Neuronal stem cell (in vitro differentiated cells): Measurements from ENCODE around the gene REPS1.

Source experiments
- DNase-seq: peaks from one replicate; pipeline ENCODE4 v3.0.0-alpha.2; 2013; ENCODE audit warnings: low spot score
- H2AFZ ChIP-seq: one replicate; pipeline ENCODE4 v1.6.1; 2013; ENCODE audit warnings: mild to moderate bottlenecking, low read length, inconsistent platforms
- H2AK5ac ChIP-seq: 2 replicates; pipeline ENCODE4 v1.6.1; 2013; ENCODE audit warnings: low read depth, mild to moderate bottlenecking, inconsistent platforms, low read length, moderate library complexity, mixed read lengths
- H2BK120ac ChIP-seq: 2 replicates; pipeline ENCODE4 v1.6.1; 2013; ENCODE audit warnings: low read depth, mild to moderate bottlenecking, inconsistent platforms, low read length, moderate library complexity, mixed read lengths
- H2BK12ac ChIP-seq: one replicate; pipeline ENCODE4 v1.6.1; 2013; ENCODE audit warnings: low read length, inconsistent platforms
- H2BK15ac ChIP-seq: 2 replicates; pipeline ENCODE4 v1.6.1; 2013; ENCODE audit warnings: mild to moderate bottlenecking, low read length, inconsistent platforms, mixed read lengths
- H2BK5ac ChIP-seq: one replicate; pipeline ENCODE4 v1.6.1; 2013; ENCODE audit warnings: inconsistent platforms, mild to moderate bottlenecking, low read length, moderate library complexity
- H3K14ac ChIP-seq: one replicate; pipeline ENCODE4 v1.6.1; 2013; ENCODE audit warnings: low read length, inconsistent platforms
- H3K18ac ChIP-seq: 2 replicates; pipeline ENCODE4 v1.6.1; 2013; ENCODE audit warnings: low read length, inconsistent platforms
- H3K23ac ChIP-seq: 2 replicates; pipeline ENCODE4 v1.6.1; 2013; ENCODE audit warnings: low read depth, mild to moderate bottlenecking, mixed read lengths, low read length, inconsistent platforms; ENCODE audit not compliant: poor library complexity
- H3K27ac ChIP-seq: replicated peaks from 3 replicates; pipeline ENCODE4 v1.5.1; 2013; ENCODE audit warnings: low read length, inconsistent platforms
- H3K27me3 ChIP-seq, 3 experiments: 2 replicates each; pipeline ENCODE4 v1.6.1; 2013; ENCODE audit warnings: low read length in 3 of 3, mild to moderate bottlenecking in 2 of 3, inconsistent platforms in 1 of 3, low read depth in 1 of 3, mixed read lengths in 1 of 3, moderate library complexity in 1 of 3; ENCODE audit not compliant: control insufficient read depth in 3 of 3, insufficient read depth in 3 of 3
- H3K36me3 ChIP-seq, 2 donors: replicated peaks in 1 of 2; 2 replicates each; pipeline ENCODE4 v1.6.1; 2013; ENCODE audit warnings: low read length in 2 of 2; ENCODE audit not compliant: control insufficient read depth in 2 of 2, insufficient read depth in 2 of 2
- H3K4ac ChIP-seq: 2 replicates; pipeline ENCODE4 v1.6.1; 2013; ENCODE audit warnings: inconsistent platforms, mild to moderate bottlenecking, low read length, moderate library complexity
- H3K4me1 ChIP-seq, 2 donors: 1 replicate in 1 of 2; 2 replicates in 1 of 2; pipeline ENCODE4 v1.6.1; 2013; ENCODE audit warnings: low read length in 2 of 2, low read depth in 1 of 2; ENCODE audit not compliant: control insufficient read depth in 2 of 2, insufficient read depth in 1 of 2
- H3K4me2 ChIP-seq: one replicate; pipeline ENCODE4 v1.6.1; 2013; ENCODE audit warnings: mild to moderate bottlenecking, low read length, inconsistent platforms; ENCODE audit not compliant: insufficient read depth, poor library complexity, severe bottlenecking
- H3K4me3 ChIP-seq, 2 donors: 2 replicates each; pipeline ENCODE4 v1.5.1; 2013; ENCODE audit warnings: low read length in 2 of 2, mild to moderate bottlenecking in 2 of 2, inconsistent platforms in 1 of 2, moderate library complexity in 1 of 2
- H3K79me1 ChIP-seq: one replicate; pipeline ENCODE4 v1.6.1; 2013; ENCODE audit warnings: low read depth, mild to moderate bottlenecking, inconsistent platforms, low read length, moderate library complexity
- H3K9ac ChIP-seq: one replicate; pipeline ENCODE4 v1.6.1; 2013; ENCODE audit warnings: mild to moderate bottlenecking, low read depth, low read length, inconsistent platforms; ENCODE audit not compliant: poor library complexity
- H3K9me3 ChIP-seq, 2 donors: replicated peaks in 1 of 2; 2 replicates each; pipeline versions ENCODE3 to v1.6.1; 2013; ENCODE audit warnings: low read length in 2 of 2, mild to moderate bottlenecking in 2 of 2, inconsistent platforms in 1 of 2, low read depth in 1 of 2, mixed read lengths in 1 of 2, moderate library complexity in 1 of 2; ENCODE audit not compliant: control insufficient read depth in 2 of 2, insufficient read depth in 1 of 2
- H4K8ac ChIP-seq: one replicate; pipeline ENCODE4 v1.6.1; 2013; ENCODE audit warnings: low read depth, mild to moderate bottlenecking, inconsistent platforms, low read length, moderate library complexity
- H4K91ac ChIP-seq: one replicate; pipeline ENCODE4 v1.6.1; 2013; ENCODE audit warnings: low read length, low read depth, mild to moderate bottlenecking, inconsistent platforms; ENCODE audit not compliant: poor library complexity
- WGBS, 2 donors: extraction: QIAGEN DNeasy Blood & Tissue Kit; methylation state at CpG; one replicate each; pipeline ENCODE4 v1.1.7; 2013; ENCODE audit warnings: missing lambda C conversion rate in 2 of 2, mixed read lengths in 1 of 2; ENCODE audit not compliant: insufficient read length in 2 of 2, insufficient replicate concordance in 1 of 2; ENCODE audit errors: extremely low coverage in 2 of 2; 5-methylcytosine and 5-hydroxymethylcytosine counted together

The REPS1 gene

DNA sequence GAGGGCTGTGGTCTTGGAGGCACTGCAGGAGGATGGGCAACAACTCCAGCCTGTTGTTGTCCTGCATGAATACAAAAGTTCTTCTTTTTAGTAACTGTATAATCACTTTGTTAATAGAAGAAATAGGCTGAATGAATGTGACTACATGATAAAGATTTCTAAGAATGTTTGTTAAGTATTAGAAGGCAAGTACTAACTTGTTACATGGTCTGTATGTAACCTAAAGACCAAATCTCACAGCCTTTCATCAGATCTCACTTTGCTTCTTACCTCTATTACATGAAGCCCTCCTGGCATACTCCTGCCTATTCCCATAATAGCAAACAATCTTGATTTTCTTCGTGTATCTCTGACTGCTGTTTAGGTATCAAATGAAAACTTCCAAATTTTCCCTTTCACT, 73.4 kb downstream of the REPS1 start:
- no peak overlapping the region for H4K8ac ChIP-seq
- H3K4me1 ChIP-seq: no peaks in the 10 kb centered on the region
- DNase-seq: no peak
- no peak overlapping the region for H3K4me3 ChIP-seq
- no peaks in the 10 kb centered on the region for H3K27me3 ChIP-seq
- peaks cover 21 to 96% of the 10 kb centered on the region in 2 donors for H3K36me3 ChIP-seq
- H2BK5ac ChIP-seq: no peak overlapping the region
- H2BK120ac ChIP-seq: no peak overlapping the region
- H3K27ac ChIP-seq: no peak overlapping the region
- H3K79me1 ChIP-seq: no peaks in the 10 kb centered on the region
- no peak overlapping the region for H2AFZ ChIP-seq
- no peaks in the 10 kb centered on the region for H3K9me3 ChIP-seq
- no peak overlapping the region for H4K91ac ChIP-seq
- no peak overlapping the region for H3K9ac ChIP-seq
- H2BK12ac ChIP-seq: no peak overlapping the region
- no peak overlapping the region for H3K14ac ChIP-seq
- H3K4ac ChIP-seq: no peak overlapping the region
- H3K4me2 ChIP-seq: no peak overlapping the region
- no peak overlapping the region for H3K23ac ChIP-seq
- no peak overlapping the region for H2AK5ac ChIP-seq
- H2BK15ac ChIP-seq: no peak overlapping the region
- H3K18ac ChIP-seq: no peak overlapping the region
- WGBS, 2 donors: no CpG with 5 or more reads among the region's 1 CpG

DNA sequence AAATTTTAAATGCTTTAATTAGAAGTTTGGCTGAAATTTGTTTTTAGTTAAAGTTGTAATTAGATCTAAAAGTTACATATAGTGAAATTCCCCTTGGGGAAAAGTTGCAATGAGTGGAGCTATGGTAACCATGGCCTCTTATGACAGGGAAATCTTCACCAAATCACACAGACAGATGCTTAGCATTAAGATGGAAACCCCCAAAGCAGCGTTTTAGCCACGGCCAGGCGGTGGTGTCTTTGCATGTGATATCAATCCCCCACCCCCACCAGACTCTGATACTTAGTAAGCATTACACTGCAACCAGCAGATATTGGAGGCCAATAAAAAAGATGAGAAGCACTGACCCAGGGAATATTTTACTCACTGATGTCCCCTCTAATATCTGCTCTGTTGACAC, 75.7 kb downstream of the REPS1 start:
- Histone ChIP-seq H3K36me3 (peaks cover 20 to 97% of the 10 kb centered on the region in 2 donors), H2BK5ac (no peak overlapping the region), H2AK5ac (no peak overlapping the region)

DNA sequence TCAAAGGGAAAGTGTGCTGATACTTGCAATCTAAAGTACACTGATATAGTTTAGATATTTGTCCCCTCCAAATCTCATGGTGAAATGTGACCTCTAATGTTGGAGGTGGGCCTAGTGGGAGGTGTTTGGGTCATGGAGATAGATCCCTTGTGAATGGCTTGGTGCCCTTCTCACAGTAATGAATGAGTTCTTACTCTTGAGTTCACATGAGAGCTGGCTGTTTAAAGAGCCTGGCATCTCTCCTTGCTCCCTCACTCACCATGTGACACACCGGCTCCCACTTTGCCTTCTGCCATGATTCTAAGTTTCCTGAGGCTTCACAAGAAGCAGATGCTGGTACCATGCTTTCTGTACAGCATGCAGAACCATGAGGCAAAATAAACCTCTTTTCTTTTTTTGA, 78.1 kb downstream of the REPS1 start:
- no peak overlapping the region for H3K4me3 ChIP-seq
- no peak overlapping the region for H4K91ac ChIP-seq
- no peak overlapping the region for H2AK5ac ChIP-seq
- H2BK15ac ChIP-seq: no peak overlapping the region
- H3K4me1 ChIP-seq: no peaks in the 10 kb centered on the region
- no peak overlapping the region for H2BK5ac ChIP-seq
- H3K79me1 ChIP-seq: no peaks in the 10 kb centered on the region
- H3K27ac ChIP-seq: no peak overlapping the region
- H4K8ac ChIP-seq: no peak overlapping the region
- WGBS, 2 donors: no CpG with 5 or more reads among the region's 1 CpG
- no peak overlapping the region for H3K23ac ChIP-seq
- no peaks in the 10 kb centered on the region for H3K27me3 ChIP-seq
- DNase-seq: no peak
- H2BK12ac ChIP-seq: no peak overlapping the region
- H3K18ac ChIP-seq: no peak overlapping the region
- no peaks in the 10 kb centered on the region for H3K9me3 ChIP-seq
- no peak overlapping the region for H3K9ac ChIP-seq
- no peak overlapping the region for H2AFZ ChIP-seq
- H3K4me2 ChIP-seq: no peak overlapping the region
- no peak overlapping the region for H3K4ac ChIP-seq
- H3K36me3 ChIP-seq: peaks cover 17 to 97% of the 10 kb centered on the region in 2 donors
- H3K14ac ChIP-seq: no peak overlapping the region
- H2BK120ac ChIP-seq: no peak overlapping the region

More for the DNA sequence above, 75.7 kb downstream of the REPS1 start:
- Histone ChIP-seq H4K91ac (no peak overlapping the region), H3K4me3 (no peak overlapping the region), H2BK120ac (no peak overlapping the region), H3K18ac (no peak overlapping the region), H4K8ac (no peak overlapping the region), H3K4ac (no peak overlapping the region), H3K9ac (no peak overlapping the region), H3K79me1 (no peaks in the 10 kb centered on the region), H3K27ac (no peak overlapping the region), H3K23ac (no peak overlapping the region), H3K4me1 (no peaks in the 10 kb centered on the region), H2AFZ (no peak overlapping the region), H2BK12ac (no peak overlapping the region), H3K4me2 (no peak overlapping the region), H3K14ac (no peak overlapping the region), H3K9me3 (no peaks in the 10 kb centered on the region), H3K27me3 (no peaks in the 10 kb centered on the region), H2BK15ac (no peak overlapping the region)
- no CpG with 5 or more reads among the region's 3 CpGs for WGBS, 2 donors
- DNase-seq: no peak

DNA sequence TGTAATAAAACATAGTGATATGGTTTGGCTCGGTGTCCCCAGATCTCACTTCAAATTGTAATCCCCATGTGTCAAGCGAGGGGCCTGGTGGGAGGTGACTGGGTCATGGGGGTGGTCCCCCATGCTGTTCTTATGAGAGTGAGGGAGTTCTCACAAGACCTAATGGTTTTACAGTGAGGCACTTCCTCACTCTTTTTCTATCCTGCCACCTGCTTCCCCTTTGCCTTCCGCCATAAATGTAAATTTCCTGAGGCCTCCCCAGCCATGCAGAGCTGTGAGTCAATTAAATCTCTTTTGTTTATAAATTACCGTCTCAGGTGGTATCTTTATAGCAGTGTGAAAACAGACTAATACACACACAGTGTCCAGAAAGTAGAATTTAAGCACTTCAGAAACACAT, 78.5 kb downstream of the REPS1 start:
- H3K4me1 ChIP-seq: no peaks in the 10 kb centered on the region
- H2BK12ac ChIP-seq: no peak overlapping the region
- H3K4me3 ChIP-seq: no peak overlapping the region
- no CpG with 5 or more reads among the region's 4 CpGs for WGBS, 2 donors
- no peak for DNase-seq
- H3K14ac ChIP-seq: no peak overlapping the region
- no peak overlapping the region for H3K4me2 ChIP-seq
- H3K36me3 ChIP-seq: peaks cover 18 to 97% of the 10 kb centered on the region in 2 donors
- no peak overlapping the region for H4K91ac ChIP-seq
- H3K79me1 ChIP-seq: no peaks in the 10 kb centered on the region
- no peak overlapping the region for H3K23ac ChIP-seq
- H3K27ac ChIP-seq: no peak overlapping the region
- H3K4ac ChIP-seq: no peak overlapping the region
- H3K27me3 ChIP-seq: no peaks in the 10 kb centered on the region
- no peak overlapping the region for H3K18ac ChIP-seq
- no peak overlapping the region for H2AK5ac ChIP-seq
- H2BK120ac ChIP-seq: no peak overlapping the region
- no peak overlapping the region for H4K8ac ChIP-seq
- H3K9me3 ChIP-seq: no peaks in the 10 kb centered on the region
- H2AFZ ChIP-seq: no peak overlapping the region
- no peak overlapping the region for H2BK15ac ChIP-seq
- no peak overlapping the region for H2BK5ac ChIP-seq
- H3K9ac ChIP-seq: no peak overlapping the region
